SK-N-MC (cell line): ENCODE data around the gene XRRA1.
"Not testable (repeated sequence)": the region's sequence is repeated elsewhere in the genome, so short reads cannot be mapped to it uniquely, and the experiment has no call there.

ENCODE experiments used
- DNase-seq: peaks from one replicate; pipeline ENCODE4 v3.0.0-alpha.2; 2011; ENCODE audit warnings: low read depth, low spot score
- H3K27ac ChIP-seq: fragments of 200-600 bp; sonication (generic); 2 replicates; pipeline ENCODE4 v1.5.1; 2016; ENCODE audit warnings: mixed run types
- H3K36me3 ChIP-seq: fragments of 200-600 bp; sonication (generic); 2 replicates; pipeline ENCODE4 v1.6.1; 2017; ENCODE audit warnings: antibody characterized with exemption, low read length, mixed read lengths; ENCODE audit not compliant: insufficient read depth
- H3K4me3 ChIP-seq: fragments of 200-600 bp; sonication (generic); 2 replicates; pipeline ENCODE4 v1.5.1; 2016
- H3K9ac ChIP-seq: fragments of 200-600 bp; sonication (generic); 2 replicates; pipeline ENCODE4 v1.8.0; 2017; ENCODE audit warnings: mixed run types, mixed read lengths; ENCODE audit not compliant: insufficient read length
- H3K9me3 ChIP-seq: fragments of 200-600 bp; sonication (generic); 2 replicates; pipeline ENCODE4 v1.6.1; 2017; ENCODE audit warnings: low read depth, mild to moderate bottlenecking, antibody characterized with exemption, low read length, moderate library complexity, mixed read lengths
- EZH2 ChIP-seq: fragments of 200-600 bp; sonication (generic); IDR thresholded peaks from one replicate; pipeline ENCODE4 v1.6.1; 2017; ENCODE audit warnings: antibody characterized with exemption
- FOXP2 ChIP-seq: optimal IDR thresholded peaks from 2 replicates; pipeline ENCODE3; 2011; ENCODE audit warnings: mild to moderate bottlenecking, moderate library complexity; ENCODE audit not compliant: insufficient read depth; ENCODE audit errors: extremely low read length, control extremely low read depth
- POLR2AphosphoS5 ChIP-seq: IDR thresholded peaks from 2 replicates; pipeline ENCODE4 v1.6.1; 2012; ENCODE audit warnings: mild to moderate bottlenecking, low read depth, low read length, borderline replicate concordance

The XRRA1 gene

DNA sequence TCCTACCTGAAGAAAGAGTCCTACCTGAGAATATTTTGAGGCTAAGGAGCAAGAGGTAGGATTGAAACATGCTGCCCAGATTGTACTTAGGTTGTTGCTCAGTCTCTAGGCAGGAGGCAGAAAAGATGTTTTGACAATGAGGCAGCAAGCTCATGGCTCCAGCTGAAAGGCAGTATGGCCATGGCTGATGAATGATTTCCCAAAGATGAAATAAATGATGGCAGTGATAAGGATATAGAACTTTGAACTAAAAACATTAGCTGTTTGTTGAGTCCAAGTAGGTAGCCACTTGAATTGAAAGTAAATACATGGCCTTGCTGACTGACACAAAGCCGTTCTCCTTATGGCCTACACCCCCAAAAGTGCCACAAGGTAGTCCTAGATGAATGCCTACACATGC is 33.0 kb upstream of the XRRA1 start:
- Histone ChIP-seq H3K9ac (no peak overlapping the region), H3K9me3 (no peaks in the 10 kb centered on the region), H3K4me3 (no peak overlapping the region), H3K36me3 (peaks cover 18% of the 10 kb centered on the region), H3K27ac (no peak overlapping the region)
- no peak for DNase-seq
- TF ChIP-seq FOXP2 = no peak
- TF ChIP-seq POLR2AphosphoS5 = no peak
- no peak for TF ChIP-seq EZH2

DNA sequence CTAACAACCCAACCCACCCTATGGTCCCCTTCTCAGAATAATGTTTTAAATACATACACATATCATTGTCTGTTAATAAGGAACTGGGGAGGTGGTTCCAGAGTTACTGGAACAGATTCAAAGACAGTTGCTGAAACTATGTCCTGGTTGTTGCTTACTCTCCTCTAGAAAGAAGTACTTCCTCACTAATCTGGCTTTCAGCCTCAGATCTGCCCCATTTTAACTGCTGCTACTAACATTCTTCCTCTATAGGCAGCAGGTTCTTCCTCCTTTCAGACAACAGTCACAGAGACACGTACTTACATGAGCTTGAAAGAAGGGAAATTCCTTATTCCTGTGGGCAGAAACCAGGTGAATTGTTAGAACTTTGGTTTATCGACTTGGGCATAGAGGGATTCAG is 31.7 kb upstream of the XRRA1 start:
- Histone ChIP-seq H3K36me3 (peaks cover 26% of the 10 kb centered on the region), H3K4me3 (no peak overlapping the region), H3K9me3 (no peaks in the 10 kb centered on the region), H3K9ac (no peak overlapping the region), H3K27ac (no peak overlapping the region)
- no peak for DNase-seq
- TF ChIP-seq FOXP2 = no peak
- TF ChIP-seq POLR2AphosphoS5 = no peak
- TF ChIP-seq EZH2 = no peak

DNA sequence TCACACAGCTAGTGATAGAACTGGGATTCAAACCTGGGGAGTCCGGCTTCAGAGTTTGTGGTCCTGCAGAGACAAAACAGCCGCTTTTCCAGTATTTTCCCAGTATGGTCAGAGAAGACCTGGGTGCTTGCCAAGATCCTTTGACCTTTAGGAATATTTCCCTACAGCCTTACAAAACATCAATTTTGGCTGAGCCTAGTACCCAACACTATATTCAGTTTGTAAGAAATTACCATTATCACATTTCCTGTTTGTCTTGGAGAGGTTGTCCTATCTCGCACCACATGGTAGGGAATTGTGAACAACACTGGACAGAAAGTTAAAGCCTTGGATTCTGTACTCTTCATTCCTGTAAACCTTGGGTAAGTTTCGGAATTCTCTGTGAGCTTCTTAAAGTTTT is 29.1 kb upstream of the XRRA1 start:
- no peak overlapping the region for H3K27ac ChIP-seq
- H3K4me3 ChIP-seq = no peak overlapping the region
- H3K9ac ChIP-seq = no peak overlapping the region
- DNase-seq = no peak
- TF ChIP-seq FOXP2 (no peak), POLR2AphosphoS5 (no peak), EZH2 (no peak)
- peaks cover 49% of the 10 kb centered on the region for H3K36me3 ChIP-seq
- no peaks in the 10 kb centered on the region for H3K9me3 ChIP-seq

DNA sequence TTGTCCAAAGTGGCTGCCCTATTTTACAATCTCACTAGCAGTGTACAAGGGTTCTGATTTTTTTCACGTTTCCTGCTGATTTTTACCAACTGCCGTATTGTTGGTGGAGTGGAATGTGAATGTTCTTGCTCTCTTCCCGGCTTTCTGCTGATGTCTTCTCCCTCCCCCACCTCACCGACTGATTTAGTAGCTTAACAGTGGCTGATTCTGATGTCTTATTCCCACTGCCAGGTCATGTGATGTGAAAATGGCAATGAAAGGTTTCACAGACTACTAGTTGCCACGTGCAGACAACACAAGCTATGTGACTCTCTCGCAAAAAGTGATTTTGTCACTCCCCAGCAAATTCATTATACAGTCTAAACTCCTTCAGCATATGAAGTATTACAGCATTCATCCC is 22.5 kb upstream of the XRRA1 start:
- H3K9ac ChIP-seq = no peak overlapping the region
- no peaks in the 10 kb centered on the region for H3K9me3 ChIP-seq
- no peak overlapping the region for H3K27ac ChIP-seq
- DNase-seq = no peak
- peaks cover 82% of the 10 kb centered on the region for H3K36me3 ChIP-seq
- no peak for TF ChIP-seq POLR2AphosphoS5
- TF ChIP-seq FOXP2 = no peak
- TF ChIP-seq EZH2 = no peak
- H3K4me3 ChIP-seq = no peak overlapping the region

DNA sequence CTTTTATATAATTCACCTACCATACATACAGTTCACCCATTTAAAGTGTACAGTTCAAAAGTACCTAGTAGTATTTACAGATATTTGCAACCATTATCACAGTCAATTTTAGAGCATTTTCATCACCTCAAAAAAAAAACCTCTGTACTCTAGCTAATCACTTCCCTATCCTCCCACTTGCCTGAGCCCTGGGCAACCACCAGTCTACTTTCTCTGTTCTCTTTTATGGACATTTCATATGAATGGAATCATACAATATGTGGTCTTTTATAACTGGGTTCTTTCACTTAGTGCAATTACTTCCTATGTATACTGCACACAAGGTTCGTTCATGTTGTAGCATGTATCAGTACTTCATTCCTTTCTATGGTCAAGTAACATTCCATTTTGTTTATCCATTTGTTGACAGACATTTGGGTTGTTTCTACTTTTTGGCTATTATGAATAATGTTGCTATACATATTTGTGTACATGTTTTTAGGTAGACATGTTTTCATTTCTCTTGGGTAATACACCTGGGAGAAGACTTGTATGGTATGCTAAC is 22.0 kb upstream of the XRRA1 start:
- no peak for TF ChIP-seq FOXP2
- no peak for TF ChIP-seq POLR2AphosphoS5
- no peak for TF ChIP-seq EZH2

DNA sequence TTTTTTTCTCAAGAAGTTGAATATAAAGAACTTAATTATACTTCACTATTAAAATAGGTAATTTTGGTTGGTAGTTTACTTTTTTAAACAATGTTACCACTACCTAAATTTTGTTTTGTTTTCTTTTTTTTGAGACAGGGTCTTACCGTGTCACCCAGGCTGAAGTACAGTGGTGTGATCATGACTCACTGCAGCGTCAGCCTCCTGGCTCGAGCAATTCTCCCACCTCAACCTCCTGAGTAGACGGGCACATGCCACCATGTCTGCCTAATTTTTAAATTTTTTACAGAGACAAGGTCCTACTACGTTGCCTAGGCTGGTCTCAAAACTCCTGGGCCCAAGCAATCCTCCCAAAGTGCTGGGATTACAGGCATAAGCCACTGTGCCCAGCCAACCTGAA is 17.8 kb upstream of the XRRA1 start:
- no peak overlapping the region for H3K9ac ChIP-seq
- no peak overlapping the region for H3K4me3 ChIP-seq
- H3K36me3 ChIP-seq = peaks cover 79% of the 10 kb centered on the region
- DNase-seq = no peak
- TF ChIP-seq EZH2 = no peak
- H3K9me3 ChIP-seq = no peaks in the 10 kb centered on the region
- no peak overlapping the region for H3K27ac ChIP-seq

More for the DNA sequence above, 22.0 kb upstream of the XRRA1 start:
- no peak for DNase-seq
- peaks cover 84% of the 10 kb centered on the region for H3K36me3 ChIP-seq
- H3K9ac ChIP-seq = no peak overlapping the region
- no peak overlapping the region for H3K27ac ChIP-seq
- no peaks in the 10 kb centered on the region for H3K9me3 ChIP-seq
- no peak overlapping the region for H3K4me3 ChIP-seq

DNA sequence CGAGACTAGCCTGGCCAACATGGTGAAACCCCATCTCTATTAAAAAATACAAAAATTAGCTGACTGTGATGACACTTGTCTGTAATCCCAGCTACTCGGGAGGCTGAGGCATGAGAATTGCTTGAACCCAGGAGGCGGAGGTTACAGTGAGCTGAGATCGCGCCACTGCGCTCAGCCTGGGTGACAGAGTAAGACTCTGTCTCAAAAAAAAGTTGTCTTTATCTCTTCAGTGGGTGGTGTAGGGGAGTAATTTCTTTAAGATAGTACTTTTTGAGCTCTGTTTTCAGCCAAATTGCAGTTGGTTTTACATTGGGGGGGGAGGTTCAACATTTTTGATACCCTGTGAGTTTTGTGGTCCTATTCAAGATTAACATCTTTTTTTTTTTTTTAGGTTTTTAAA is 11.2 kb upstream of the XRRA1 start:
- H3K36me3 ChIP-seq = peaks cover 51% of the 10 kb centered on the region
- not testable (repeated sequence) for H3K4me3 ChIP-seq, DNase-seq, H3K9me3 ChIP-seq, H3K27ac ChIP-seq, H3K9ac ChIP-seq

DNA sequence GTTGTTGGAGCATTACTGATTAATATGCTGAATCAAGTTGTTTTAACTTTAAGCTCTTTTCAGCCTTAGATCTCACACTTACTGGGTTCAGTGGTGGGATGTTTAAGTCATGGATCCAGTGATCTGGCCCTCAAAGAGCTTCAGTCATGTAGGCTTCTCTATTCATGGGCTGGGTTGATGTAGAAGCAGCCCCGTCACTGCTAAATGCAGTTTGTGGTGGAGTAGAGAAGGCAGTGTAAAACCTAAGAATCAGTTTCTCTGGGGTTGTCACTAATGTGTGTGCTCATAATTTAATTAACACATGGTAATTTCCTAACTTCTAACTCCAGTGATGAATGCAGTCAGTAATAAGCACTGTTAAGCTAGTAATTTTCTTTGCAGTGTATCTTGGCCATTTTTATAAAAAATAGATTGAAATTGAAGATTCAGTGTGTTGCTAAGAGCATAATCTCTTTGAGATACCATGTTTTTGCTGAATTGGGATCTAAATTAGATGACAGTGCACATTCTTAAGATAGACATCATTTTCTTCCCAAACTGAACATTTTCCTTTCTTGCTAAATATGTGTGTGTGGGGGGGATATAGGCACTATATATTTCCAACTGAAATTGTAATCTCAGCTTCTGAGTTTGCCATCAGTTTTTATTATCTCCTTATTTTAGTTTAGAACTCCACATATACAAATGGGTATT is 9.2 kb upstream of the XRRA1 start:
- no peak for DNase-seq
- Histone ChIP-seq H3K9me3 (peaks cover 8% of the 10 kb centered on the region), H3K9ac (peak overlapping the region; percentile 10), H3K4me3 (peak overlapping the region; percentile 26; the same call in 1 of the 2 replicates), H3K27ac (peak overlapping the region; percentile 75), H3K36me3 (peaks cover 56% of the 10 kb centered on the region)
- no peak for TF ChIP-seq POLR2AphosphoS5
- no peak for TF ChIP-seq EZH2
- no peak for TF ChIP-seq FOXP2

DNA sequence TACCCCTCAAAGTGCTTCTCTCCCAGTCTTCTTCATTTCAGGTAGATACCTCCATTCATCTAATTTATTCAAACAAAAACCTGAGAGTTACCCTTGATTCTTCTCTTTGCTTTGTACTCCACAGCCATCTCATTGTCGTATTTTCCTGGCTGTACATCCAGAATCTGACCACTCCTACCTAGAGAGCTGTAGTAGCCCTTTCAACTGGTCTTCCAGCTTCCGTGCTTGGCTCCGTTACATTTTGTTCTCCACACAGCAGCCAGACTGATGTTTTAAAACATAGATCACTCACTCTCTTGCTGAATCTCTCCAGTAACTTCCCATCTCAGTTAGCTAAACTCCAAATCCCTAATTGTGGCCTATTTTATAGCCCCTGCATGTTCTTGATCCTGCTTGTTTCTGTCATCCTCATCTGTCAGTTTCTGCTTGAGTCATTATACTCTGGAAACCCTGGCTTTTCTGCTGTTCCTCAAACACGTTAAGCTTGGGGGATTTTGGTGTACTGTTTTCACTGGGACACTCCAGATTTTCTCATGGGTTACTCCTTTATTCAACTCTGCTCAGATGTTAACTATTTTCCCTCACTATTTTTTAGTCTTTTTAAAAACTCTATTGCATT is 7.6 kb upstream of the XRRA1 start:
- Histone ChIP-seq H3K4me3 (no peak overlapping the region), H3K36me3 (peaks cover 59% of the 10 kb centered on the region), H3K9ac (no peak overlapping the region)

More for the DNA sequence above, 7.6 kb upstream of the XRRA1 start:
- Histone ChIP-seq H3K27ac (0 out of 2 replicates have a peak overlapping the region, but pooled peaks have one; percentile 2), H3K9me3 (peaks cover 8% of the 10 kb centered on the region)
- no peak for DNase-seq
- no peak for TF ChIP-seq FOXP2
- TF ChIP-seq EZH2 = no peak
- TF ChIP-seq POLR2AphosphoS5 = no peak
